ENCODE measurements around the gene PUS10.
"Not testable (repeated sequence)": the region's sequence is repeated elsewhere in the genome, so short reads cannot be mapped to it uniquely, and the experiment has no call there.

The PUS10 gene

GRCh38 chr2:60966507-60967405 is 51.3 kb downstream of the PUS10 start:
- DNase-seq: no peak

- DNase-seq: no peak
These were observed 52.6 kb downstream of the PUS10 start for GRCh38 chr2:60965499-60965785.

- no peak for DNase-seq
These were observed 53.2 kb downstream of the PUS10 start for GRCh38 chr2:60964651-60965498.

DNA sequence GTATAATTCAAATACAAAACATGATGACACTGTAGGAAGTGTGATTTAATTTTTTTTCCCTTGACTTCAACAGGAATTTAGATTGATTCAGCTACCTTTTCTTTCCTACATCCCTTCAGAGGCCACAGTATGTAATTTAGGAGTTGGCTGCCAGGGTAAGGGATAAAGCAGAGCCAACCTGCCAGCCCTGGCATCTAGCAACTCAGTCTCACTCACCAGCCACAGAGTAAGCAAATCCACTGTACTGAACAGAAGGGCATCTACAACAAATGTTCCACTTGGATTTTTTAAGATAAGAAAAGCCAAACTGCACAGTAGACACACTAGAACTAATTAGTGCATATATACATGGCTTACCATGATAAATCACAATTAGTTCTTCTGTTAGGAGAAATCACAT is 54.9 kb downstream of the PUS10 start:
- DNase-seq: no peak

- no peak for DNase-seq
These were observed 55.5 kb downstream of the PUS10 start for GRCh38 chr2:60962528-60962927.

GRCh38 chr2:60961457-60961856 is 56.6 kb downstream of the PUS10 start:
- no peak for DNase-seq

DNA sequence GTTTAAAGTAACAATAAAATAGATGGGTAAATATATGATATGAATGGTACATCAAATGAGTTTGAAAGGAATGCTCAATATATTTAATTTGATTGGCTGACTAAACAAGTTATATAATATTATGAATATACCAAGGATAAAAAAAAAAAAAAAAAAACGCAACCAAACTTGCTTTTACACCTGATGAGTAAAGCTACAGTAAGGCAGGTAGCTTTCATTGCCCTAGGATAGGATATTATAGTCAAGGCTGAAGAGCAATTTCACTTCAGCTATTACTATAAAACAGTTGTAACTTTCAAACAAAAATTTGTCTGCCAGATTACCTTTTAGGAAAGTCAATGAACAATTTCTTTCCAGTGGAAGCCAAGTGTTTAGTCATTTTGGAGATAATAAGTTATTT is 57.3 kb downstream of the PUS10 start:
- DNase-seq: no peak

DNA sequence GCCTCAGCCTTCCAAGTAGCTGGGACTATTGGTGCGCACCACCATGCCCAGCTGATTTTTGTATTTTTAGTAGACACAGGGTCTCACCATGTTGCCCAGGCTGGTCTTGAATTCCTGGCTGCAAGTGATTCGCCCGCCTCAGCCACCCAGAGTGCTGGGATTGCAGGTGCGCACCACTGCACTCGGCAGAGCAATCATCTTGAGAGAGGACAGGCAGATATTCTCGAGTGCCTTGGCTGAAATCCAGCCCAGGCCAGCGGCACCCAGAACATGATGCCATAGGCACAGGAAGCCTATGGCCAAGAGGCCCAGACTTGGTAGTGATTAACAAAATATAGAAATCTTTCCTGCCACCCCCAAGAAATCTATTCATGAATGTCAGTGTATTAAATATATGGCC is 58.6 kb downstream of the PUS10 start:
- DNase-seq: no peak

GRCh38 chr2:60958800-60959199 is 59.3 kb downstream of the PUS10 start:
- DNase-seq: no peak

DNA sequence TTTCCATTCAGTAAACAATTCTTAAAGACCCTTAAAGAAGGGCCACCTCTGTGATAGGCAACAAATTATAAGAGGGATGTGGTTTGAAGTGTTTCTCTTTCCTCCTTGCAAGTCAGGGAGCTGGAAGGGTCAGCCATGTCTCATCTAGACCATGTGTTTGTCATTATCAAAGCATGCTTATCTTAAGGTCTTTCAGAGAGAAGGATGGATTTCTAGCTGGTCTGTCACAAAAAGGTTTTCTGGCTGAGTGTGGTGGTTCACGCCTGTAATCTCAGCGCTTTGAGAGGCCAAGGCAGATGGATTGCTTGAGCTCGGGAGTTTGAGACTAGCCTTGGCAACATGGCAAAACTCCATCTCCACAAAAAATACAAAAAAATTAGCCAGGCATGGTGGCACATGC is 59.7 kb downstream of the PUS10 start:
- no peak for DNase-seq

GRCh38 chr2:60957643-60958042 is 60.4 kb downstream of the PUS10 start:
- no peak for DNase-seq

- no peak for DNase-seq
These were observed 60.8 kb downstream of the PUS10 start for GRCh38 chr2:60957224-60957623.

GRCh38 chr2:60954139-60954538 is 63.9 kb downstream of the PUS10 start:
- DNase-seq: no peak

- no peak for DNase-seq
These were observed 69.0 kb downstream of the PUS10 start for GRCh38 chr2:60948926-60949579.

- DNase-seq: no peak
These were observed 69.9 kb downstream of the PUS10 start for GRCh38 chr2:60948161-60948560.

DNA sequence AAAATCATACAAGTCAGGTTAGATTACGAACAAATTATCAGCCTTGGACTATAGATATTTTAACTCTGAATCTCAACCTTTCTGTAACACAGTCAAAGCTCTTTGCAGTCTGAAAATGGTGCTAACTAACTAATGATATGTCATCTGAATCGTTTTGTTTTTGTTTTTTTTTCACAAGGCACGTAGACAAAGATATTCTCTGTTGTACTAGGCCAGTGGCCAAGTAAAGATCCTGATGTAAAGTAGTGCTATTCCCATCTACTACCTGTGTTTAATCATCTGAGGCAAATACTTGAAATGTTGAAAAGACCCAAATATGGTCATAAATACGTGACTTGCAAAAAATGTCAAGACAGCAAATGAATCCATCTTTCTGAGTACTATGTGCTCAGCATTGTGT is 71.0 kb downstream of the PUS10 start:
- no peak for DNase-seq

GRCh38 chr2:60945341-60945740 is 72.7 kb downstream of the PUS10 start:
- no peak for DNase-seq

GRCh38 chr2:60939622-60940021 is 78.4 kb downstream of the PUS10 start:
- no peak for DNase-seq

GRCh38 chr2:60938301-60938700 is 79.8 kb downstream of the PUS10 start:
- no peak for DNase-seq

DNA sequence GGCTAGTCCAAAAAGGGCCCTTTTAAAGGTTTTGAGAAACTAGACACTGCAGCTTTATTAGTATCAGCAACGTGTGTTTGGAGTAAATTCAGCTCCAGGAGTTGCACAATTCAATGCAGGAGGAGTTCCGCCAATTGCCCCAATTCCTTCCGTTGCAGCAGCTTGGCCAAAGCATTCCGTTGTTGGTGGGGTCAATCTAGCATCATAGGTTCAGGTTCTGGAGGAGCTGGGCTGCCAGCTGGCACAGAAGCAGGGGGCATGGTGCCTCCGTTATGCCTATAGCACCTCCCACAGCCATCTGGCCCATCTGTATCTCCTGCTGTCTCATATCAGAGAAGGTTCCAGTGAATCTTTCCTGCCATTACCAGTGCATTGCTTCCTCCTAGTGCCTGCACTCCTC is 81.3 kb downstream of the PUS10 start:
- DNase-seq: no peak

DNA sequence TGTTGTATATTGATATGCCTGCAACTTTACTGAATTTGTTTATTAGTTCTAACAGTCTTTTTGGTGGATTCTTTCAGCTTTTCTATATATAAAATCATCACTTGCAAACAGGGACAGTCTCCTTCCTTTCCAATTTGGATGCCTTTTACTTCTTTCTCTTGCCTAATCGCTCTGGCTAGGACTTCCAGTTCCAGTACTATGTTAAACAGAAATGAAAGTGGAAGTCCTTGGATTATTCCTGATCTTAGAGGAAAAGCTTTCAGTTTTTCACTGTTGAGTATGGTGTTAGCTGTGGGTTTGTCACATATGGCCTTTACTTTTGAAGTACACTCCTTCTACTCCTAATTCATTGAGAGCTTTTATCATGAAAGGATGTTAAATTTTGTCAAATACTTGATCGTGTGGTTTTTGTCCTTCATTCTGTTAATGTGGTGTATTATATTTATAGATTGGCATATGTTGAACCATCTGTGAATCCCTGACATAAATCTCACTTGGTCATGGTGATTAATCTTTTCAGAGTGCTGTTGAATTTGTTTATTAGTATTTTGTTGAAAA is 83.8 kb downstream of the PUS10 start:
- DNase-seq: no peak

DNA sequence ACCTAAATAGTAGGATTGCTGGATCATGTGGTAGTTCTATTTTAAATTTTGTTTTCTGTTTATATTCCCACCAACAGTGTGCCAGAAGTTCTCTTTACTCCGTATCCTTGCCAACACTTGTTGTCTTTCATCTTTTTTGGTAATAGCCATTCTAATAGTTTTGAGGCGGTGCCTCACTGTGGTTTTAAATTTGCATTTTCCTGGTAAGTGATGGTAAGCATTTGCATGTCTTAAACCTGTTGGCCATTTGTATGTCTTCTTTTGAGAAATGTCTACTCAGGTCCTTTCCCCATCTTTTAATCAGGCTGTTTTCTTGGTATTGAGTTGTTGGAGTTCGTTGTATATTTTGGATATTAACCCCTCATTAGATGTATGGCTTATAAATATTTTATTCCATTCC is 85.1 kb downstream of the PUS10 start:
- no peak for DNase-seq

- DNase-seq: not testable (repeated sequence)
These were observed 86.0 kb downstream of the PUS10 start for GRCh38 chr2:60932061-60932460.

Measured in activated CD4-positive, alpha-beta T cell treated with anti-CD3 and anti-CD28 coated beads for 1 hour (primary cell).